Sigmoid colon (tissue), 4 donors: Measurements from ENCODE around the gene IMPG1.

ENCODE experiments used
- CTCF ChIP-seq, 4 experiments: fragments of 450-650 bp in 3 of 4; fragments of 200-600 bp in 1 of 4; IDR thresholded peaks; one replicate each; pipeline ENCODE4 v1.5.1; 2016 to 2019; ENCODE audit warnings: antibody characterized with exemption in 4 of 4, mild to moderate bottlenecking in 3 of 4, moderate library complexity in 2 of 4
- POLR2AphosphoS5 ChIP-seq, 4 donors: sonication (generic); formaldehyde crosslinking; IDR thresholded peaks; one replicate each; pipeline ENCODE4 v1.6.1; 2017; ENCODE audit warnings: antibody characterized with exemption in 4 of 4

DNA sequence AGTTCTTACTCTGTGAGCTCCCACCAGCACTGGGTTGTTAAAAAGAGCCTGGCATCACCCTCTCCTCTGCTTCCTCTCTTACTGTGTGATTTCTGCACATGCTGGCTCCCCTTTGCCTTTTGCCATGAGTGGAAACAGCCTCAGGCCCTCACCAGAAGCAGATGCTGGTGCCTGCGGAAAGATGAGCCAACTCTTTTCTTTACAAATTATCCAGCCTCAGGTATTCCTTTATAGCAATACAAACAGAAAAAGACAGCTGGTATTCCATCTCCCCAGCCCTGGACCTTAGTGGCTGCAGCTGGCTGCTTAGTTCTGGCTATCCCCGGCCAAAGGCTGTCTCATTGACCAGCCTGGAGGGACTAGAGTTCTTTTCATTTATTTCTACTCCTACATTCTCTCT lies 129.1 kb downstream of the IMPG1 start:
- TF ChIP-seq CTCF (IDR thresholded peaks at IDR 0.05) (no peak), POLR2AphosphoS5 (IDR thresholded peaks at IDR 0.05) (no peak)
